HG02642 (cell line): Measurements from ENCODE around the gene METTL8.
A peak's percentile ranks its signal among the peaks of the same experiment; 100 is the strongest.
"Not testable (repeated sequence)": the region's sequence is repeated elsewhere in the genome, so short reads cannot be mapped to it uniquely, and the experiment has no call there.

ENCODE experiments used
- ATAC-seq: cut with Tn5 transposase; IDR thresholded peaks from one replicate; pipeline ENCODE4 v1.9.1; 2021; ENCODE audit warnings: mild to moderate bottlenecking; ENCODE audit not compliant: unreplicated experiment, poor library complexity

The METTL8 gene

DNA sequence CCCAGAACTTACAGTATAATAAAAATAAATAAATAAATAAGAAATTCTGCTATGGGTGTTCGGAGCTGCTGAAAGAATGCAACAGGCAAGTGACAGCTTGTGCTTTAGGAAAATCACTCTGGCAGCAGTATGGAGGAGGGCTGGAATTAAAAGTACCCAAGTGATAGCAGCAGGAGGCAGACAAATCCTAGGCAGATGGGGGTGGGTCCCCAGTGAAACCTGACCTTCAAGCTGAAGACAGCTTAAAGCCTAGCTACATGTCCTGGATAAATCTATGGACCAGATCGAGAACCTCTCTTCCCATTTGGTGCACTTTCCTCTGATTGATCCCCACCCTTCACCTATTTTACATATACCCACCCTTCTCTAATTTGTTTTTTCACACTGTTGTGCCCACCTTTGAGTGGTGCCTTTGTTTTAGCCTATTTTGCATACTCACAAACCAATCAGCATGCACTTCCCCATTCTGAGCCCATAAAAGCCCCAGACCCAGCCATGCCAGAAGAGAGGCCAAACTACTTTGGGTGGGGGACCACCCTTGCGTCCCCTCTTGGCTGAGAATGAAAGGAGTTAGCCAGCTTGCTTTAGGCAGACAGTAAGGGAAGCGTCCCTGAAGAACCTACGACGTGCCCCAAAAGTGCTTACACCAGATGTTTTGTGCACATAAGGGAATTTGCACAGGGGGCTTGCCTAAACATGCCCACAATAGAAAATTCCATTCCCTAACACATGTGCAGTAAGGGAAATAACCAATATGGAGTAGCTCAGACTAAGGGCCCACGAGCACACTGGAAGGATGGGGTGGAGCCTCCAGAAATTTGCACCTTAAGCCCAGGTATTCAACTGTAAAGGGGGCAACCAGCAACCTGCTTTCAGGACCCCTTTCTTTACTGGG, 3.0 kb downstream of the METTL8 start:
- ATAC-seq = no peak

- ATAC-seq = not testable (repeated sequence)
These were observed 10.9 kb downstream of the METTL8 start for GRCh38 chr2:171422710-171423495.

DNA sequence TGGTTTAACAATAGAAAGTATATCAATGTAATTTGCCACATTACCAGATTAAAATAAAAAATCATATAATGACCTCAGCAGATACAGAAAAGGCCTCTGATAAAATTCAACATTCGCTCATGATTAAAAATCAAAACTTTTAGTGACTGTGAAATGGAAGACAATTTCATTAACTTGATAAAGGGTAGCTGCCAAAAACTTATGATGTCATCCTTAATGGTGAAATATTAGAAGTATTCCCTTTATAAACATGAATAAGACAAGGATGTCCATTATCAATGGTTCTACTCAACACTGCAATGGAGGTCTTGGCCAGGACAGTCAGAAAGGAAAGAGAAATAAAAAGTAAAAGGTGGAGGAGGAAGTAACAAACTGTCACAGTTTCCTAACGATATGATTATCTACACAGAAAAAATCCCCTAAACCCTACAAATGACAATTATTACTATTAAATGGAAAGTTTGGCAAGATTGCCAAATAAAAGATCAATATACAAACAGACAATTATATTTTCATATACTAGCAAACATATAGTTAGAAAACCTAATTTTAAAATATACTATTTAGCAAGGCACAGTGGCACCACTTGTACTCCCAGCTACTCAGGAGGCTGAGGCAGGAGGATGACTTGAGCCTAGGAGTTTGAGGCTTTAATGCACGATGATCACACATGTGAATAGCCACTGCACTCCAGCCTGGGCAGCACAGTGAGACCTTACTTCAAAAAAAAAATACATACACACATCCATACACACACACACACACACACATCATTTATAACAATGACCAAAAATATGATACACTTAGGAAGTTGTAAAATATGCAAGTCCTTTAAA, 12.8 kb downstream of the METTL8 start:
- no peak for ATAC-seq

DNA sequence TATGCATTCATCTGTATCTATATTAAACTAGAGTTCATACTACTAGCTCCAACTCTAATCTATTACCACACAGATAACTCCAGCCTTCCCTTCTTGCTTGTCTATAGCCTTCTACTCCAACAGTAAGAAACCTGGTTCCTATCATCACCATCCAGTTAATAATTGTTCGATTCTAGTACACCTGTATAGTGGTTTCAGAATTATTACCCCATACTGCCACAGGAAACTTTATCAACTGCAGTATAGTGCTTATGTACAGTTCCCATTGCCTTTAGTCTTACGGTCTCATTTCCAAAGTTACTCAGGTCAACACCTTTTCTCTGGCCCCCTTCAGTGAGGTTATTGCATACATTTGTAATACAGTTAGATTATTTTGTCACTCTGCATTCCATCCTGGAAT, 14.5 kb downstream of the METTL8 start:
- ATAC-seq = no peak

DNA sequence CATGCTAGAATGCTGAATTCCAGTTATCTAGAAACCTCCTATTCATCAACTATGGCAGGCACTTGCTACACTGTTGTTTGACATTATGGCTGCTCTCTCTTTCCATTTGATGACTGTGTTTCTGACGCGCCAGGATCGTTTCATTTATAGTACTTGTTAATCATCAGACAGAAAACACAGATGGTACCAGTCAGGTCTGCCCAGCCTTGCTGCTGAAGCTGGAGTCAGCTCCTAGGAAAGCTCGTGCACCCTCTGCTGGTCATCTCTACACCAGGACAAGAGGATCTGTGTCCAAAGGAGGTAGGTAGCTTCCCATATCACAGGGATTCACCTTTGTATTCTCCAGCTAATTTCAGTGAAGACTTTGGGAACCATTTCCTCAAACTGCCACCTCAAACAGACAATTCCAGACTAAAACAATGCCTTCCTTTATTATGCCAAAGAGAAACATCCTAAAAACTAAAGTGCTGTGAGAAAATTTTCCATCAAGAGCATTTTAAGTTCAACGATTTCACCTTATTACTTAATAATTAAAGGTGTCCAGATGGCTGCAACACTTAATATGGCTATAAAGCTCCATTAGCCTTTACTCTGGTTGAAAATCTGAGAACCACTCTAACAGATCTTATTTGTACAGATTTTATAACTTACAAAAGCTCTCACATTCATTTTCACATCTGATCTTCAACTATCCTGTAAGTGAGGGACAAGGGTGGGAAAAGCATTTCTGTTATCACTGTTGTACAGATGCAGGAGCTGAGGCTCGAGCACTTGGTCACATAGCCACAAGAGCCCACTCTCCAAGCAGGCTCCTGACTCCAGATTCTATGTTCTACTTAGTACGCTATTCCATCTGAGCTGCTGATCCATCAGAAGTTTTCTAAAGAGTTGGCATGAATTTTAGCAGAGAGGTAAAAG, 17.5 kb downstream of the METTL8 start:
- ATAC-seq = peak; percentile 90

DNA sequence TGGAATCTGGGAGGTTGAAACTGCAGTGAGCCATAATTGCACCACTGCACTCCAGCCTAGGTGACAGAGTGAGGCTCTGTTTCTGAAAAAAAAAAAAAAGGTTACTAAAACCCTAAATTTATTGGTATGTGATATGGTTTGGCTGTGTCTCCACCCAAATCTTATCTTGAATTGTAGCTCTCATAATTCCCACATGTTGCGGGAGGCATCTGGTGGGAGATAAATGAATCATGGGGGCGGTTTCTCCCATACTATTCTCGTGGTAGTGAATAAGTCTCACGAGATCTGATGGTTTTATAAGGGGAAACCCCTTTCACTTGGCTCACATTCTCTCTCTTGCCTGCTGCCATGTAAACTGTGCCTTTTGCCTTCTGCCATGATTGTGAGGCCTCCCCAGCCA, 19.1 kb downstream of the METTL8 start:
- not testable (repeated sequence) for ATAC-seq

GRCh38 chr2:171412571-171413175, 21.1 kb downstream of the METTL8 start:
- no peak for ATAC-seq

- ATAC-seq = no peak
These were observed 21.9 kb downstream of the METTL8 start for GRCh38 chr2:171411791-171412483.

DNA sequence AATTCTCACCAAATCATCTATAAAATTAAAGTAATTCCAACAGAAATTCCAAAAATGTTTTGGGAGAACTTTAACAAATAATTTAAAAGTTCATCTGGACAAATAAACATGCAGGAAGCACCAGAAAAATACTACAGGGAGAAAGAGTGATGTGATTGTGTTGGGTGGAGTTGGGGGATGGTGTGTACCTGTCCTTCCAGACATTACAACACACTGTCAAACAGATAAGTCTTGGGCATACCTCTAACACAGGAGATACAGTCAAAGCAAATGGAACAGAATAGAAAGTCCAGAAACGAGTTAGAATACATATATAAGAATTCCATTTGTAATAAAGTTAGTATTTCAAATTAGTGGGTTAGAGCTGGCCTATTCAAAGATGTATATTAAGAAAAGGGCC, 22.6 kb downstream of the METTL8 start:
- no peak for ATAC-seq

GRCh38 chr2:171410624-171411023, 23.2 kb downstream of the METTL8 start:
- ATAC-seq = no peak

GRCh38 chr2:171410101-171410500, 23.7 kb downstream of the METTL8 start:
- ATAC-seq = no peak

DNA sequence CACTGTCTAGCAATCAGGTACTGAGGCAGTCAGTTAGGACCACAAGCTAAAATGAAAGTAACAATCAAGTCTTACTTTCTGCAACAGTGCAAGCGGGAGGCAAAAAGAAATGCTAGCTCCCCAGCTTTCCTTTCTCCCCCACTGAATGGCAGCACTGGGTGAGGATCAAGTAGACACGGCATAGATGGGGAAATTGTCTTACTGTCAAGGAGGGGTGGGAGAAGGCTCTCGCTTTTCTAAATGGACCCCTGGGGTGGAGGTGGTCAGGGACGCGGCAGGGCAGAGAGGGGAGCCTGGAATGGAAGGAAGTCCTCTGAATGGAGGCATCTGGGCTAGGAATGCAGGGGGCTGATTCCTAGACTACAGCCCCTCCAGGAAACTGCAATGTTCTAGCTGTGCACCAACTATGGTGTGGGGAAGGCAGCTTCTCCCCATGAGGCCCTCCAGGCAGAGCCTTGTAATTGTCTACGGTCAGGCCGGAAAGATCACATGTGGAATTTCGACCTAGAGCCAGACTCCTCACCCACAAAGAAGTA, 24.3 kb downstream of the METTL8 start:
- ATAC-seq = no peak

GRCh38 chr2:171407676-171408044, 26.1 kb downstream of the METTL8 start:
- no peak for ATAC-seq

DNA sequence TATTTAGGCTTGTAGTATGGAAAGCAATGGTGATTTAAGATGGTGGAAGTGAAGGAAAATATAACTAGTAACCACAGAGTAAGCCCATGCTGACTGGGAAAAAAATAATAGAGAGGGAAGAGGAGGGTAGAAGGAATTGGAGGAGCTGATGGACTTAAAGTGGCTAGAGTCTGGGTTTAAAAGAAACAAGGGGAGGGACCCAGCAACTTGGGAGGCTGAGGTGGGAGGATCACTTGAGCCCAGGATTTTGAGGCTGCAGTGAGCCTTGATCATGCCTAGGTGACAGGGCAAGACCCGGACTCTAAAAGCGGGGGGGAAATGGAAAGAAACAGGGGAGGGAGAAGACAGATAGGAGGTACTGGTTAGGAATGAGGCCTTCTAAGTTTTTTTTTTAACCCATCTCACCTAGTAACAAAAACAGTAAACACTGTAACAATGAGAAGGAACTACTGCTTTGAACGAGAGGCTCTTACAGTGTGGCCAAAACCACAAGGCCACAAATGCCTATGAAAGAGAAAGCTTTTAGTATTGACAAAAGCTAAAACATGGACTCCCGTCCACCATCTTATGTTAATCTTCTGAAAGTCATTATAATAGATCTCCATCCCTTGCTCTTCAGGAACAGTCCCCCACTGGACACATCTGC, 26.6 kb downstream of the METTL8 start:
- peak; percentile 66 for ATAC-seq

DNA sequence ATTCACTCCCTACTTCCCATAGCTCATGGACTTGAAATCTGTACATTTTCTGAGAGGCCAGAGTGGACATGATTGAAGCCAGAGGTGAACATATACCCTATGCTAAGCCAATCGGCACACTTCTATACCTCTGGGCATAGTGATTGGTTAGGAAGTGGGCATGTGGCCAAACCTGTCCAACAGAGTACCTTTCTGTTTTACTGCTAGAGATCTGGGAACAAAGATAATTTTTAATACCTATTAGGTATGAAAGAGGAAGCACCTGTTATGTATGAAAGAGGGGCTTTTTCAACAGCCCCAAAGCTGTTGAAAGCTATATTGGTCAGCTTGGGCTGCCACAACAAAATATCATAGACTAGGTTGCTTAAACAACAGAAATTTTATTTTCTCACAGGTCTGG, 27.7 kb downstream of the METTL8 start:
- peak; percentile 58 for ATAC-seq

- ATAC-seq = no peak
These were observed 28.2 kb downstream of the METTL8 start for GRCh38 chr2:171405546-171405945.

DNA sequence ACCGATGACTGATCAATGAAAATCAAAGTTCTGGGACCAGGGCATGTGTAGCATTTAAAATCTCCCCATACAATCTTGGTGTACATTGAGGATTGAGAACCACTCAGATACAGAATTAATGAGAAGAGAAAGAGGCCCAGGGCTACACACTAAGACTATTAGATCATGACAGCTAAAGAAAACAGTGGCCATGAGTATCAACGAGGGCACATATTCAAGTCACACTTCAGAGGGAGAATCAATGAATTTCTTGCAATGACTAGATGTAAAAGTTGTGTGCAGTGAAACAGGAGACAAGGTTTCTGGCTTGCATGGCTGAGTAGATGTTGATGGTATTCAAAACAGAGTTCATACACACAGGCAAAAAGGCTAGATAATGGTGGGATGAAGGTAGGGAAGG, 29.1 kb downstream of the METTL8 start:
- no peak for ATAC-seq

DNA sequence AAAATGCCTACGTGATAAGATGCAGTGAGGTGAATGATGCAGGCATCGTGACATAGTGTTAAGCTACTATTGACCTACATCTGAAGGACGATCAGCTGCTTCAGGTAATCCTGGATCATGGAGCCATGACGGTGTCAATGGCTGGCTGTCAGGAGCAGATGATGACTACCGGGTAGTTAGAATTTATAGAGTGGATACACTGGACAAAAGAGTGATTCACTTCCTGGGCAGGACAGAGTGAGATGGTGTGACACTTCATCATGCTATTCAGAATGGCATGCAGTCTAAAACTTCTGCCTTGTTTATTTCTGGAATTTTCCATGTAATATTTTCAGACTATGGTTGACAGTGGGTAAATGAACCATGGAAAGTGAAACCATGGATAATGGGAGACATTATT, 29.5 kb downstream of the METTL8 start:
- ATAC-seq = no peak
